NCI-H1092 (cell line): ENCODE data around the gene ZNF804B.

Experiments used
- DNase-seq: peaks from one replicate; lab custom pipeline; 2025; lab: John Stamatoyannopoulos, UW

The ZNF804B gene

GRCh38 chr7:88967432-88967831, 207.9 kb downstream of the ZNF804B start:
- no peak for DNase-seq

DNA sequence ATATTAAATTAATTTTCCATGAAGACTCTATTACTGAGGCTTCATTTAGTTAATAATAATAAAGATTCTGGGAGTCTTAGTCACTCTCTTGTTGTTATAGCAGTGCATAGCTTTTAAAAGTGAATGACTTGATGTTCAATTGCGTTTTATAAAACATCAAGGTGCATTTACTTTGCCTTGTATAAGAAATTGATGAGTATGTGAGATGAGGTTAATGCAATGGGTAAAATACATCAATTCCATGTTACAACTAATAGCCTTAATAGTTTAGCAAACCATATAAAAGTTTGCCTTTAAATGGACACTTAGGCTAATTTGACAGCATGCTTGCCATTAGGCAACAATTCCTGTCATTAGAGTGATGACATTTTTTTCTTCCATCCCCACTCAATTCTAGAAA, 209.7 kb downstream of the ZNF804B start:
- DNase-seq: no peak

DNA sequence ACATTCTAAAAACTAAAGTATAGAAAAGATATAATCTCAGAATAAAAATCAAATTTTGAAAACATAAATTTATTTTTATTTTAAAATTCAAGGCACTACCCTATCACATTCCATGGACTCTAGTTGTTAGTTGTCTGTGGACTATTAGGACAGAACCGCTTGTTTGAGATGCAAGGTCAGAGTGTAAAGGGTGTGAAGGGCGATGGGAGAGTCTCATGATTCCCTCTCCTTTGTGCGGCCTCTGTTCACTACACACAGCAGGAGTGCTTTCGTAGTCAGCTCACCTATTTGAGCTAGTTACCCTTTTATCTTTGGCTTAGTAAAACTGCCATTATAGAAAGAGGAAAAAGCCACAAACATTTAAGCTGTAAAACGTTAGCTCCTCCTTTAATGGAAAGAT, 225.8 kb downstream of the ZNF804B start:
- no peak for DNase-seq

GRCh38 chr7:89001306-89001705, 241.8 kb downstream of the ZNF804B start:
- DNase-seq: no peak

DNA sequence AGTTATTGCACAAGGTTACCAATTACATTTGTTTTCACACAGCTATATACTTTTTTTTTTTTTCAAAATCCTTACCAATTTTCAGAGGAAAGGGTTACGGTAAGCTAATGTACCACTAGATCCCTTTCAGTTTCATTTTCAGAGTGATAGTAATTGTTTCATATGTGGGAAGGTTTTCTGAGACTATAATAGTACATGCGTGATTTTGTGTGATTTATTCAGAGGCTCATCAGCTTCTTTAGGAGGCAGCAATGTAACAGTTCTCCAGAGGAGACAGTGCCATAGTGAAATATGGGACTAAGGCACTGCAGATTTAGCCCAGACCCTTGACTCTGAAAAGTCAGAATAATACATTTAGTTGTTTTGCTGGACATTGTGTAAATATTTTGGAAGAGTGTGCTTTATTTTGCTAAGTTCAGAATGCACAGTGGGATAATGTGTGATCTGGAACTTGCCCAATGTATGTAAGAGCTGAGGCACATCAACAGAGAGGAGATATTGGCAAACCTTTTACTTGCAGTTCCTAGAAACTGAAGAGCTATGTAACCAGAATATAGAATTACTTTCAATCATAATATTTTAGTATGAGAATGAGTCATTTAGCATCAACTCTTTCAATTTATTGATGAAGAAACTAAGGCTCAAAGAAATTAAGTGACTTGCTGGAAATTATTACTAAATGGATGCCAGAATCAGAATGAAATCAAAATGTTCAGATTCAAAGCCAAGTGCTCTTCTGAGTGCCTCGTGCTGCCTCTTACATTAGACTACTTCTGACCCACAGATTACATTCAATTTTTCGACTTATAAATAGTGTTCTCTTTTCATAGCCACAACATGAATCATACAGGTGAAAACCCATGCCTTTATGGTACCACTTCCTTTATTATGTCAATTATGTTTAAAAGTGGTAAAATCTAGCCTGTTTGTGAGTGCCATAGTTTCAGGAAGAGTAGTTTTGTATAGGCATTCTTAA, 243.8 kb downstream of the ZNF804B start:
- DNase-seq: no peak

GRCh38 chr7:89012016-89012415, 252.5 kb downstream of the ZNF804B start:
- no peak for DNase-seq

DNA sequence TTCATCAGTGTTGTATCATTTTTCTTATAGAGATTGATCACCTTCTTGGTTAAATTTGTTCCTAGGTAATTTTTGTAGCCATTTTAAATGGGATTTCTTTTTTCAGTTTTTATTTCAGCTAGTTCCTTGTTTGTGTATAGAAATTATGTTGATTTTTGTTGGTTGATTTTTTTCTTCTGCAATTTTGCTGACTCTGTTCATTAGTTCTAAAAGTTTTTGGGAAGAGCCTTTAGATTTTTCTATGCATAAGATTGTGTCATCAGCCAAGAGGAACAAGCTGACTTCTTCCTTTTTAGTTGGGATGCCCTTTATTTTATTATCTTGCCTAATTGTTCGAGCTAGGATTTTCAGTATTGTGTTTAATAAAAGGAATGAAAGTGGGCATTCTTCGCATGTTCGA, 258.2 kb downstream of the ZNF804B start:
- no peak for DNase-seq

DNA sequence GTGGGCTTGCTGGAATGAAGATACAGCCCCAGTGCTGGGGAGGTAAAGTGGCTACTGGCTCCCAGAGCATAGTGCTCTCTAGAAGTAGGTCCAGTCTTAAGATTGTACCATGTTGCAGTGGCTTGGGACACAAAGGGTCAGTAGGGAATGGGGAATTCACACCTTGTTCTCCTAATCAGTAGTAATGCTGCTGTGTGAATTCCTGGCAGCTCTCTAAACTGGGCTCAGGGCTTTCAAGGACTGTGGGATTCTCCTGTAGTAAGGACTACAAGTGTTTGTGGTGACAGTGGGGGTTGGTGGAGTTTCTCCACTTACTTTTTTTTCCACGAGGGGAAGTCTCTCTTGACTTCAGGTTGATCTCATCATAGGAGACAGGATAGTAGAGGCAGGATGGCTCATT, 262.2 kb downstream of the ZNF804B start:
- DNase-seq: no peak

- no peak for DNase-seq
Observed at GRCh38 chr7:89023206-89023605, 263.7 kb downstream of the ZNF804B start.

DNA sequence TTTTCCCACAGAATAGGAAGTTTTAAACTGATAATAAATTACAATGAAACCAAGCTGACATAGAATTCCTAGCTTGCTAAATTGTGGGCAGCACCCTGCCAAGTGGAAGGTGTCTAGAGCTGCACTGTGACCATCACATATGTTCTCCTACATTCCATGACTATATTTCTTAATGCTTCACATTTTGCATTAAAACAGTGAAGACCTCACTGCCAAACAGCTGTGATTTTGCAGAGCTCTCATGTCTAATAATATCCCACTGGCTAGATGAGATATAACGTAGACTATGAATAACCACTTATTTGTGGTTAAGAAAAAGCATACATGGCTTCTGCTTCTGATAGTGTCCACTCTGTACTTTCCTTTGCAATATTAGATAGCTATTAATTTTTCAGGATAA, 264.4 kb downstream of the ZNF804B start:
- no peak for DNase-seq

GRCh38 chr7:89027781-89028180, 268.3 kb downstream of the ZNF804B start:
- no peak for DNase-seq

- no peak for DNase-seq
Observed at GRCh38 chr7:89028319-89028718, 268.8 kb downstream of the ZNF804B start.

- DNase-seq: no peak
Observed at GRCh38 chr7:89029864-89030263, 270.4 kb downstream of the ZNF804B start.

DNA sequence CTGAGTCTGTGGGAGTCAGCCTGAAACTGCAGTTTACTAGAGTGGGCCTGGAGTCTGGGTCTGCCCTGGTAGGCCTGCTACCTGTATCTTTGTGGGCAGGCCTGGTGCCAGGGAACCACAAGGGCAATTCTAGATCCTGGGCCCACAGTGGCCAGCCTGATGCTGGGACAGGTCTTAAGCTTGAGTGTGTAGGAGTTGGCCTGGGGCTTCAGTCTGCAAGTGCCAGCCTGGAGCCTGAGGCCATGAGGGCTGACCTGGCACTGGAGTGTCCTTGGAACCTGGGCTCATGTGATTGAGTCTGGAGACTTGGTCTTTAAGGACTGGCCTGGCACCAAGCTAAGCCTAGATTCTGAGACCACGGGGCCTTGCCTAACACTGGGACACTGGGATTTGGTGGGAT, 281.7 kb downstream of the ZNF804B start:
- no peak for DNase-seq

DNA sequence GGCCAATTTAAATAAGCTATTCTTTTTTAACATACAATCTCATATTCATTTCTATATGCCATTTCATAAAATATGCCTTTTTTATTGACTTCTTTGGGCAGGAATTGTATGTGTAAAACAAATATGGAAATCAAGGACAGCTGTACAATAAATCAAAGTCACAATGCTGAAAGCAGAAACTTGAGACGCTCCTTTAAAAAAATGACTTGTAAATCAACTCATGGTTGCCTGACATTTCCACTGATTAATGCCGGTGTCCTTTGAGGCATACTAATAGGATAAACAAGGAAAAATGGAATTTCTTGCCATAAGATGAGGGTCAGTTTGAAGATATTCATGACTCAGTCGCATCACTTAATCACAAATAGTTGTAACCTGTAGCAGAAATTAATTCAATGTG, 283.4 kb downstream of the ZNF804B start:
- DNase-seq: no peak

DNA sequence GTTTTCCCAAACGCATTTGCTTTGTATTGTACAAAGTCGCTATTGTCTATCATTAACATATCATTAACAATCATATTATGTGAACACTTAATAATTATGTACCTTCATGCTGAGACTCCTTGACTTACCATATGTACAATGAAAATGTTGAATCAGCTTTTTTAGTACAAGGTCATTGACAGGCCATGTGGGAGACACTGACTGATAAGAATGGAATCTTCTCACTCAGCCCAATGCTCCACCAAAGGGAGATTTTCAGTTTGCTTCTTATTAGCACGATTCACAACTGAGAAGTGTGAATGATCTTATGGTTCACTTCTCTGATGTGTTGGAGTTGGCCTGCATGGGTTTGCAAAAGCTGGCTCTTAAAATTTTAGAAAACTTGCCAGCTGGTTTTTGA, 289.5 kb downstream of the ZNF804B start:
- DNase-seq: no peak

GRCh38 chr7:89053130-89053529, 293.6 kb downstream of the ZNF804B start:
- DNase-seq: no peak

DNA sequence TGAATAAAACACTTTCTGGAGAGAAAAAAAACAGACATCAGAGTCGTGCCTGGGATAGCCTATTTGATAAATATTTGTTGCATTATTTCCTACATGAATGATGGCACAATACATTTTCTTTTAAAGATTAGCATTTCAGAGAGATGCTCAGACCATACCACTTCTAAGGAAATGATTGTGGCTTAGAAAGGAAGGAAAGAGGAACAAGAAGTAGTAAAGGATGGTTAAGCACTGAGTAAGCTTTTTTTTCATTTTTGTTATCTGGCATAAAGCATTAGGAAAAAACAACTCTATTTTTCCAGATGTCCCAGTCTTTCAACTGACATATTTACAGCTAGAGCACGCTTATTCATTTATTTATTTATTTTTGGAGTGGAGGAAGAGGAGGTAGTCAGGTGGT, 294.9 kb downstream of the ZNF804B start:
- no peak for DNase-seq

- DNase-seq: no peak
Observed at GRCh38 chr7:89060234-89060633, 300.7 kb downstream of the ZNF804B start.

DNA sequence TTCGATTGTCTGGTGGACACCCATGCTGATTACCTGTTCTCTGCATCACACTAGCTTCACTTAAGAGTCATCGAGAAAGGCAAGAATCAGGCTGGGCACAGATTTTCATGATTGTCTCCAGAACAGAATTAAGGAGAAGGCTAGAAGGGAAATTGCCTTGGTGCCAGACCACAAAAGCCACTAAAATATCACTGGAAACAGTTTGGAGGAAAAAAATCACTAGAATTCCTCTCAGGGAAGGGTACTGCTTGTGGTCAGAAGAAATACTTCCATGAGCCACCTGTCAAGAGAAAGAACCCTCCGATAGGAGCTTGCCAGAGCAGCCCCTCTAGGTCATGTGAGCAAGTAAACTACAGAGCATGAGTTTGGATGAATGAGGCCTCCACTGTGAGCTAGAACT, 305.3 kb downstream of the ZNF804B start:
- no peak for DNase-seq

DNA sequence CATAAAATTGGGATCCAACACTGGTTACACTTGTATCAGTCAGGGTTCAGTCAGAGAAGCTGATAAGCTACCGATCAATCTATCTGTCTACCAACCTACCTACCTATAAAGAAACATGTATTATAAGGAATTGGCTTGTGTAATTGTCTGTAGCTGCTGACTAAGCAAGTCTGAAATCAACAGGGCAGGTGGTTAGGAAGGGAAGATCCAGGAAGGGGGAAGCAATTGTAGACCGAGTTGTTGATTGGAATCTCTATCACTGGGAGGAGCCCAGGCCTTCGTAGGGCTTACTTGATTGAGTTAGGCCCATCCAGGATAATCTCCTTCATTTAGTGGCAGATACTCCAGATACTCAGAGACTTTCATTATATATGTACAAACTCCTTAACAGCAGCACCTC, 307.5 kb downstream of the ZNF804B start:
- DNase-seq: no peak

DNA sequence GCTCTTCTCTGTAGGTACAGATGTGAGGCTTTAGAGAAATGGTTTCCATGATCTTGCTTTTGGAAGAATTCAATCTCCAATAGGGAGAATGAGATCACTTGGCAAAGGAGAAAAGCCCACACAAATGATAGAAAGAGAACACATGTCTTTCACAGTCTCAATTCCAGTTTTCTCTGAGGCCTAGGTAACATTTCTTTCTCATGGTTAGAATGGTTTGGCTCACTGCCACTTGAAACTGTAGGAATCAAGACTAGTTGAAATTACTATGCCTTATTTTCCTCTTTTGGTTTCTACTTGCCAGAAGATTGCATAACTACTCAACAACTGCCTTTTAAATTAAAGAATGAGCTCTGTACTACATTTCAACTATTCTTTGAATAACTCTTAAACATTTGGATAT, 312.6 kb downstream of the ZNF804B start:
- no peak for DNase-seq

DNA sequence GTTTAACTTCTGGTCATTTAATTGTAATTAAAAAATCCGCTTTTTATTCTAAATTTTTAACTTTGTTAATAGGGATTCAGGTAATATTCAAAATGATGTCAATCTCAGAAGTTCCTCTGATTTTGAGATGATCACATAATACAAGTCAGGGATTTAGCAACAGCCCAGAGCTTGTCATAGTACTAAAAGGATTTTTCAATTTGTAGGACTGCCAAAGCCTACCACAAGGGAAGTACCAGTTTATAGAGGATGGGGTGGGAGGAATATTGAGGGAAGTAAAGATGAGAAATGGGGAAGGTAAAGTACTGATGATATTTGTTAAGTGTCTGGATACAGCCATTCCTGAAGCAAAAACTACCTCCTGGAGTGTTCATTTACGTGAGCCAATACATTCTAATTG, 314.3 kb downstream of the ZNF804B start:
- no peak for DNase-seq

GRCh38 chr7:89077992-89078391, 318.5 kb downstream of the ZNF804B start:
- no peak for DNase-seq
